Posterior cingulate gyrus (tissue), 11 donors: ENCODE data around the gene C10orf143.

Source experiments
- DNase-seq, 10 donors: peaks; one replicate each; pipeline versions ENCODE4 v3.0.0 to v3.0.0-alpha.2; 2020 to 2021; ENCODE audit warnings: mixed read lengths in 3 of 10
- intact Hi-C: fragments of 100-400 bp; cut with DNase I; formaldehyde crosslinking; loops from one replicate; pipeline ENCODE4 v1.15.1; 2023

Gene C10orf143

DNA sequence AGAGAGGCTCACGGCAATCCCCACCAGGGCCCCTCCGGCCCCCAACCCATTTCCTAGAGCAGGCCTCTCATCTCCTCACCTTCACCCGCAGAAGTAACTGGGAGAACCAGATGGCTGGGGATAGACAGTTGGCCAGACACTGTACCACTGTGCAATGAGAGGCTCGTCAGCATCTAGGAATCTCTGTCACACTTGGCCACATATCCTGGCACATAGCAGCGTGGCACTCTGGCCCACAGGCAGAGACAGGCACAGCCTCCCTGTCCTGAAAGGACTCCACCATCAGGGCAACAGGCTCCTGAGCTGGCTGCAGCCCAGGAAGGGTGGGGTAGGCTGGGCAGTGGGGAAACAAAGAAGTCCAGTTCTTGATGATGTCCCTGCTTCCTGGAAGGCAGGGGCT, 45.8 kb downstream of the C10orf143 start:
- intact Hi-C loops: no loop called here
- no peak for DNase-seq

DNA sequence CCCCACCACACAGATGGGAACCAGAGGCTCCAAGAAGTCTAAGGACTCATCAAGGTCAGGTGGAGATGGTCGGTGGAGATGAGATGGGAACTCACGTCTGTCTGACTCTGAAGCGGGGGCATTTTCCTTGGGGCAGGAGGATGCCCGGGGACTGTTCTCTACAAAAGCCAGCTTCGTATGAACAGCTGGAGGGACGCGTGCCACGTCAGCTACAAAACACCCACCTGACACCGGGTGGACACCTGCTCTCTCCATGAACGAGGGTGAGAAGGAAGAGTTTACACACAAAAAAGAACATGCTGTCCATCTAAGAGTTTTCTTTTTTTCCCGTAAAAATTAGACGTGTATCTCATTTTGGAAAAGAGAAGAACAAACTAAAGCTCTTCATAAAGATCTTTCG, 47.7 kb downstream of the C10orf143 start:
- peak in 1 of 10 donors; percentile 52 for DNase-seq
- intact Hi-C loops: no loop called here

DNA sequence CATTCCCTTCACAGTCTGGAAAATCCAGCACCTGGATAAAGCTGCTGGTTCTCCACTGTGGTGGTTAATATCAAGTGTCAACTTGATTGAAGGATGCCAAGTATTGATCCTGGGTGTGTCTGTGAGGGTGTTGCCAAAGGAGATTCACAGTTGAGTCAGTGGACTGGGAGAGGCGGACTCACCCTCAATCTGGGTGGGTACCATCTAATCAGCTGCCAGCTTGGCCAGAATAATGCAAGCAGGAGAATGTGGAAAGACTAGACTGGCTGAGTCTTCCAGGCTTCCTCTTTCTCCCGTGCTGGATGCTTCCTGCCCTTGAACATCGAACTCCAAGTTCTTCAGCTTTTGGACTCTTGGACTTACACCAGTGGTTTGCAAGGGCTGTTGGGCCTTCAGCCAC, 48.4 kb downstream of the C10orf143 start:
- no peak for DNase-seq
- intact Hi-C loops: no loop called here

DNA sequence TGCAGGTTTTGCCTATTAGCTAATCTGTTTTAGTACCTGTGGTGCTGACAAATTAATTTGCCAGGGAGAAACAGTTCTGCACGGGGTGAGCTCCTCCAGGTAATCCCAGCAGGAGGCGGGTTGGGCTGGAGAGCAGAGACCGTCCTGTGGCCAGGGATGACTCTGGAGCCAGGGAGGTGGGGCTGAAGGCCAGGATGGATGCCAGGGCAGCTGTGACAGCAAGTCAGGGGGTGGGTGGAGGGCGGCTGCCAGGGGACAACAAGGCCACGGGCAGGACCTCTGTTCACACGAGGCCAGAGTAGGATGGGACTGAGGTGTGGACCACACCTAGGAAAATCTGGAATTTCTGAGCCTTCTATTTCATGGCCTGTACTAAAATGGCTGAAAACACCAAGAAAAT, 48.9 kb downstream of the C10orf143 start:
- intact Hi-C loops: no loop called here
- peak in 1 of 10 donors; percentile 50 for DNase-seq

DNA sequence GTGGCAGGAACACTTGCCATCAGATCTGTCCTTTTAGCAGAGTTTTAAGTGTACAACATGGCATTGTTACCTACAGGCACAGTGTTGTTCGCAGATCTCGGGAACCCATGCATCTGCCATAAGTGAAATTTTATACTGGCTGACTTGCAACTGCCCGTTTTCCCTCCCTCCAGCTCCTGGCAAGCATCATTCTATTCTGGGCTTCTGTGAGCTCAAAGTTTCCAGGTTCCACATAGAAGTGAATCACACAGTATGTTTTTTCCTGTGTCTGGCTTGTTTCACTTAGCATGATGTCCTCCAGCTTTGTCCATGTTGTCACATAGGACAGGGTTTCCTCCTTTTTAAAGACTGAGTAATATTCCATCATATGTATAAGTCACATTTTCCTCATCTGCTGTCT, 56.6 kb downstream of the C10orf143 start:
- no peak for DNase-seq
- intact Hi-C loops: no loop called here

DNA sequence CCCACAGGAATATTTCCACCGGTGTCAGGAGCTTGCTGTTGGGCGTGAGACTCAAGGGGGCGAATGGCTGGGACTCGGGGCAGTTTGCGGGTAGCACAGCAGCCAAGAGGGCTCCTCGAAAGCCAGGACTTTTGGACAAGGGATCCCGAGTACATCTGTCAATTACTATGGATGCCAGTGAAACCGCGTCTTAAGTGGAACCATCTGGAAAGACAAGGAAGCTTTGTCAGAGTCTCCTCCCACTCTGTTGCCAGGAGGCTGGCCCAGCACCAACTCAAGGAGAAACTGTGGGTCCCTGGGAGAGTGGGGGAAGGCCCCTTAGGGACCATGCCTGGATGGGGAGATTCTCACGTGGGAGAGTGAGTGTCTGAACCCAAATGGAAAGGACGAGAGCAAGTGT, 57.1 kb downstream of the C10orf143 start:
- intact Hi-C loops: no loop called here
- peak in 1 of 10 donors; percentile 31 for DNase-seq

DNA sequence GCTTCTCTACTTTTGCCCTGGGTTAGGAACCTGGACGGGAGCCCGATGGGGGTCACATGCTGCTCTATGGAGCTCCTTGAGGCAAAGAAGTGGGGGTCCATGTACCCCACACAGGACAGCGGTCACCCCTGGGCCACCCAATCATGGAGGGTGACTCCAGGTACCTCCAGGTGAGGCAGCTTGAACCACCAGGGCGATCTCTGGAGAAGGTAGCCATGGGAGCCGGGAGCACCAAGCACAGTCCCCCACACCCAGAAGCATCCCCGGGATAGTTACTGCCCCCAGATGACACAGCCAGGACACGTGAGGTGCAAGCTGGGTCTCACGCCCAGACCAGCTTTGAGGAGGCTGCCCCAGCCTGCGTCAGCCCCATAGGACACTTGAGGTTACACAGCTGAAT, 58.4 kb downstream of the C10orf143 start:
- no peak for DNase-seq
- intact Hi-C loops: no loop called here

DNA sequence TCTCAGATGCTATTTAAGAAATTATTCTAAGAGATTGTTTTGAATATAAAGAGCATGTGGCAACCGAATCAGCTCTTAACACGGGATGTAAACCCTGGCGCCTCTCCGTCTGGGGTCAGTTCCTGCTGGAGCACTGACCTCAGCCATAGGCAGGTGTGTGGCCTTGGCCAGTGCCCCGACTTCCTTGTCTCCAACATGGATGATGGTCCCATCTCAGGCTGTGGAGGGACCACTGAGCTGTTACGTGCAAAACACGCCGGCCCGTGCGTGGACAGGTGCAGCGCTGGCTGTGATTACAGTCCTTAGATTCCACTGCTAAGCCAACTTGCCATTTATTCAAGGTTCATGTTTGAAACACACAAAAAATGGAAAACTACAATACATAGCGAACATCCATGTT, 59.9 kb downstream of the C10orf143 start:
- DNase-seq: peak in 2 of 10 donors; percentile 50 to 53
- intact Hi-C loops: no loop called here

DNA sequence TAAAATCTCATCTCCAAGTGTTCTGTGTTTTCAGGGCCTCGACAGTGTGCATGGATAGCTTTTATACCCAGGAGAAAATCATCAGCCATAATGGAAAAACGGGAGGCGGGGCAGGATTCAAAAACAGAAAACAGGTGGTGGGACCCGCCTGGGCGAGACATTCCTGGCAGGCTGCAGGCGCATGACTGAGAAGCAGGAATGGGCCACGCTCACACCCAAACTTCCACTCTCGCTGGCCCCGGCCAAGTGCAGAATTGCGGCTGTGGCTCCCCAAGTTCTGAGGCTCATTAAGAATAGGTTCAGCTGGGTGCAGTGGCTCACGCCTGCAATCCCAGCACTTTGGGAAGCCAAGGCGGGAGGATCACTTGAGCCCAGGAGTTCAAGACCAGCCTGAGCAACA, 60.6 kb downstream of the C10orf143 start:
- peak in 3 of 10 donors; percentile 29 to 73 (median 65) for DNase-seq
- intact Hi-C loops: no loop called here

DNA sequence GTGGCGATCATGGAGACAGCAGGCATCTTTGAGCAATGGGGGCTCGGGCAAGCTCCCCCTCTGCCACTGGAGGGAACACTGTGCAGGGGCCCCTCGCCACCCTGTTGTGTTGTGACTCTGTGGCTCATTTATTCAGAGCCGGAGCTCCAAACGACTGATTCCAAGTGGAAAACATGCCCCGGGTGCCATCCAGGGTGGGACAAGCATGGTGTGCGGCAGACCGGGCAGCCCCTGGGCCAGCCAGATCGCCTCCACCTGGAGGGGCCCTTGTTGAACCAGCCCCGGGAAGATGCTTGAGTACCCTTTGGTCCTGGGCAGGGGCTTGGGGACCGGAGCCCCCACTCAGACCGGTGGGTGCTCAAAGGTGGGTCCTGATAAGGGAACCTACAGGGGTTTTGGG, 61.4 kb downstream of the C10orf143 start:
- intact Hi-C loops: no loop called here
- DNase-seq: peak in 3 of 10 donors; percentile 43 to 78 (median 55)

DNA sequence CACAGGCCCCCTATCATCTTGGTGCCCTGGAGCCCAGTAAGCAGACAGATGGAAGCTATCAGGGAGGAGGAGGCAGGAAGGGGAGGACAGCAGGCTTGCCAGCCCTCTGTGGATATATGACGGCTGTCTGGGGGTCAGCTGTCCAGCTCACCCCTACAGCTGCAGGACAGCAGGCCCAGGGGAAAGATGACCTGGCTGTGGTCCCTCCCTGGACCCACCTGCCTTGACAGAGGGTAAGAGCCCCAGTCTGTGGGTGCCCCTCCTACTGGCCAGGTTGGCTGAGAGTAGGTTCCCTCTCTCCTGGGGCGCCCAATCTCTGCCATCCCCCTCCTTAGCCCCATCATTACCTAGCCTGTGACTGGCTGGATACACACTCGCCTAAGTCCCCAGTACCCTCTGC, 62.5 kb downstream of the C10orf143 start:
- peak in 2 of 10 donors; percentile 47 to 59 for DNase-seq
- intact Hi-C loops: no loop called here

DNA sequence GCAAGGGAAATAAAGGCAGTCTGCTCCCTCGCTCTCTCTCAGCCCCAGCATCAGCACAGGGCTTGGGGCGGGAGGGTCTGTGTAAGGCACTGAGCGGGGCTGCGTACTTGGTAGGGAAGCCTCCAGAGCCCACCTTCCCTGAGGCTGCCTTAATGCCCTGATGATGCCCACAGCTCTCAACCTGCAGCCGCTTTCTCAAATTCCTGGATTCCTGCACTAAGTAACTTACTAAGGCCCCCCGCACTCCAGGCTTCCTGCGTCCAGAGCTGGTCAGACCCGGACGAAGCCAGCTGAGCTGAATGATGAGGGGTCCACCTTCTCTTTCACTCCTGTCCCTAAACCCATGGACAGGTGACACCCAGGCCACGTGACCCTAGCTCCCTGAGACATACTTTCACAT, 63.3 kb downstream of the C10orf143 start:
- DNase-seq: peak in 3 of 10 donors; percentile 40 to 52 (median 48)
- intact Hi-C loops: no loop called here

DNA sequence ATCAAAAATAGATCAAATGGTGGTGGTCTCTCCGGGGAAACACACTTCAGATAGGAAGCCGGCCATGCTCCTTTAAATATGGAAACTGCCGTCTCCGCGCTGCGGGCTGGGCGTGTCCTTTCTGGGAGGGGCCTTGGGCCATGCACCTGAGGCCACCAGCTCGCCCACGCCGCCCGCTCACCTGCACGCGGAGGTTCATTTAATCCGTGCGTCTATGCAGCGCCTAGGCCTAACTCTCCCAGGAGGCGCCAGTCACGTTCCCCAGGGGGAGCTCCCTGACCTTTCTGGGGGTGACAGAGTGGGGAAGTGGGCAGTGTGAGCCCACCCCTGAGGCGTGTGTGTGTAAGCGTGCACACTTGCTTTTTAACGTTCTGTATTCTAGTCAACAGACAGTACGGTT, 64.0 kb downstream of the C10orf143 start:
- peak in 1 of 10 donors; percentile 46 for DNase-seq
- intact Hi-C loops: no loop called here

DNA sequence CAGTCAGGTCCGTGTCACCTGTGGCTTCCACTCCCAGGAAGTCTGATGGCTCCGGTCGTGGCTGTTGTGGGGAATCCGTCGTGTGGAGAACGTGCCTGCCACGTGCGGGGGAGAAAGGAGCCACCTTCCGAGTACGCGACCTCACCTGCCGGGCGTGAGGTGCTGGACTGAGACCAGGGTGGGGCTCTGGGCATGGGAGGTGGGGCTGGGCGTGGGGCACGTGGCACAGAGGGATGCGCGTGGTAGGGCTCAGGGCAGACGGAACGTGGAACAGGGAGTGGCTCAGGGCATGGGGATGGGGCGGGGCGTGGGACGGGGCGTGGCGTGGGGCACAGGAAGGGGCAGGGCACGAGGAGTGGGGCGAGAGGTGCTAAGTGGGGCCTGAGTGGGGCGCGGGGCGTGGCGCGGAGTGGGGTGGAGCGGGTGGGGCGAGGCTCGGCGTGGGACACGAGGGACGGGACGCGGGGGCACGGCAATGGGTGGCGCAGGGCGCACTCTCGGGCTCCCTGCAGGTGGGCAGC, 64.8 kb downstream of the C10orf143 start:
- intact Hi-C loops: no loop called here
- peak in 2 of 10 donors; percentile 54 to 79 for DNase-seq

DNA sequence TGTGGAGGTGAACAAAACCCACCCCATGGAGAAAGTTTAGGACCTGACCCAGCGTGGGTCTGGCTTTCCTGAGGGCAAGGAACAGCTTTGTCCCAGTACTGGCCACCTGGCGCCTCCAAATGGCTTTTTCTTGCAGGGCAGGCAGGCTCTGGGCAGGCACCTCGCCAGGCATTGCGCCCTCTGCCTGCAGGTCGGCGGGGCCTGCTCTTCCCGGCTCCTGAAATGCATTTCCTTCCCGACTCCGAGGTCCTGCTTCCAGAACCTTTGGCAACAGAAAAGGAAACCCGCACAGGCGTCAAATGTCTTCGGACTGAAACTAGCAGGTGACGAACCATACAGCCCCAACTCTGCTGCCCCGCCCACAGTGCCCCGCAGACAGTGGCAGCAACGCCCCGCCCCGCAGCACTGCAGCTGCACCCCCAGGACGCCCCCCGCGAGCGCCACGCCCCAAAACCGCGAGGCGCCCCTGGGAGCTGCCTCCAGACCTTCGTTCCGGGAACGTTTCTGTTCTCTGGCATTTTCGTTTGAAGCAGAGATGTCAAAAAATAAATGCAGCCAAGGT, 65.5 kb downstream of the C10orf143 start:
- intact Hi-C loops: no loop called here
- no peak for DNase-seq

DNA sequence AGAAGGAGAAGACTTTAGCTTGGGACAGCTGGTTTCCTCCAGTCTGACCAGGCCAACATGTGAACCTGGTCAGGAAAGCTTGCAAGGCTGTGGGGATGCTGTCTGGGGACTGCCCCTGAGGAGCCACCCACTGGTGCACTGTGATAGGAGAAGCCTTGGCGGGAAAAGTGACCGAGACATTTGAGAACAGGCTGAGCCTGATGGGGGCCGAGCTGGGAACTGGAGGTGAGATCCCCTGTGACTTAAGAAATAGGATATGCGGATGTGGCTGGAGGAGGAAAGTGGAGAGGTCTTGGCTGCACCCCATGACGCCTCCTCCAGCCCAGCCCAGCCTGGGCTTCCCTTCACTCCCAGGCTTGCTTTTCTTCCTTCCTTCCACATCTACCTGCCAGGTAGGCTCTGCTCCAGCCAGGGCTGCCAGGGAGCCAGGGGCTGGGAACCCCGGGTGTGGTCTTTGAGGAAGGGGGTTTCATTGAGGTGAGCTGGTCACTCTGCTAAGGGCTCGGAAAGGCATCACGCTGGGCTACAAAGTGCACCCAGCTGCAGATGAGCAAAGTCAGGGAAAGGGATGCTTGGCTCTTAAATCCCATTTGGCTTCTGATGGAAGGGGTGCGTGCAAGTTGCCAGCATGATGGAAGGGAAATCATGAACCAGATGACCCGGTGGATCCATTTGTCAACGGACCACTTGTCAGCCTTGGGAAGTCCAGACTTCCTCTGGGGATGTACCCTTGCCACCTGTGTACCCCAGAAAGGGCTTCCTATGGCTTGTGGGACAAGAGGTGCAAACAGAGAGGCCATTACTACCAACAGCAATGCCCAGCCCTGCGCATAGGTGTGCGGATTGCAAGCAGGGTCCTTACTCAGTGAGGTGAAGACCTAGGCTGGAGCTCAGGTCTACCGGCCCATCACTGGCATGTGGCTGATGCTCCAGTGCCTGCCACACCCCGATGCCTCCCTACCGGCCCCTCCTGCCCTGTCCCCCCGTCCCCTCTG, 66.3 kb downstream of the C10orf143 start:
- intact Hi-C loops: no loop called here
- peak in 1 of 10 donors; percentile 72 for DNase-seq

DNA sequence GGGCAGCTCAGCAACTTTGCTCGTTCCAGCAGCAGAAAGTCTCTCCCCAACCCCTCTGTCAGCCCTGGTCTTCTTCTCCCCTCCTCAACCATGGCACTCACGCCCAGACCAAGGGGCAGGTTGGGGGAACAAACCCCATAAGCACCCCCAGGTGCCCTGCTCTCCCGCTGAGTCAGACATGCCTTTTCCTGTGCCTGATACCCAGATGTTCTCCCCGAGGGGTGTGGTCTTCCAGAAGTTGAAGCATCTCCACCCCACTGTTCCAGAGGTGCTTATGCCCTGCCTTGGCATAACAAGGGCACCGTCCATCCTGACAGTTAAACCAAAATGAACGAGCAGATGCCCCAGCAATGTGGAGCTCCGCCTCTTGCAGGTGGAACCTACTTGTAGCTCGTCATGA, 67.1 kb downstream of the C10orf143 start:
- peak in 1 of 10 donors; percentile 42 for DNase-seq
- intact Hi-C loops: no loop called here

DNA sequence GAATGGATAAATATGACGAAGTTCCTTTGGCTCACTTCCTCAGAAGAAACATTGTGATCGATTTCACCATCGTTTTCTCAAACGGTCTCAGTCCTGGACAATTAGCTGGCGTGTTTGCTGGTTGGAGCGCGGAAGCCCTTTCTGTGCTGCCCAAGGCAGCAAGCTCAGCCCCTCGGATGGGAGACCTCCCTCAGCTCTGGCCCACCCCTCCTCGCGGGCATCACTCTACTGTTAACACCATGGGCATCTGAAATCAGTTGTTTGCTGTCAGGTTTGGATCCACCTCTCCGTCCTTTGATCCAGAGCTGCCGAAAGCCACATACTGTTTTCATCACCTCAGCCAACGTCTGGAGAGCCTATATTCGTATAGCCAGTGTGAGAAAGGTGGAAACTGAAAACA, 68.2 kb downstream of the C10orf143 start:
- intact Hi-C loops: no loop called here
- DNase-seq: peak in 1 of 10 donors; percentile 53

DNA sequence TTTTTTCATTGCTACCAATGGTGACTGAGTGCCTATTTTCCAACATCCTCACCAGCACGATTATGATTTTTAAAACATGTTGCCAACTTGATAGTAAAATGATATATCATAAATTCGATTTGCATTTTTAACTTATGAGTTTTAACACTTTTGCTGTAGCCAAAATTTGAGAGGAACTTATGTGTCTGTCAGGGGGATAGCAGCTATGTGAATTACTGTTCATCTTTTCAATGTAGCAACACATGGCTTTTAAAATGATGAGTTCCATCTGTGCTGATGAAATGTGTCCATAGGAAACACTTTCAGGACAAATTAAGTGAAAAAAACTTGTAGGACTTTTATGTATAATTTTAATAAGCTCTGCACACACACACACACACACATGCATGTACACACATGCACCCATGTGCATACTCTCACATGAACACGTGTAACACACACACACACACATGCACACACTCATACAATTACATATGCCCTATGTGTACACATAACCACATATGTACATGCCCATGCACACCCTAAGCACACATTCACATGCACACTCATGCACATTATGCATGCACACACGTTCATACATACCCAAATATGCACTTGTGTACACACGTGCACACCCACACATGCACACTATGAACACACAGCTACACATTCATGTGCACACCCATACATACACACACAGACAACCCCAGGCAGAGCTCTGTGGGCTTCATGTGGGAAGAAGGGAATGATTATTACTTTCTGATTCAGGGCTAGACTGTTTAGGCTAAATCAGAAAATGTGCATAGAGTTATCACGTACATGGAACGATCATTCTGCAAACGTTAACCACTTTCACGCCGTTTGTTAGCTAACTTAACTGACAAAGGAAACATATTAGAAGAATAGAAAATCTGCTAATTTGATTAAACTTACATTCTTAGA, 68.9 kb downstream of the C10orf143 start:
- intact Hi-C loops: no loop called here
- DNase-seq: no peak

DNA sequence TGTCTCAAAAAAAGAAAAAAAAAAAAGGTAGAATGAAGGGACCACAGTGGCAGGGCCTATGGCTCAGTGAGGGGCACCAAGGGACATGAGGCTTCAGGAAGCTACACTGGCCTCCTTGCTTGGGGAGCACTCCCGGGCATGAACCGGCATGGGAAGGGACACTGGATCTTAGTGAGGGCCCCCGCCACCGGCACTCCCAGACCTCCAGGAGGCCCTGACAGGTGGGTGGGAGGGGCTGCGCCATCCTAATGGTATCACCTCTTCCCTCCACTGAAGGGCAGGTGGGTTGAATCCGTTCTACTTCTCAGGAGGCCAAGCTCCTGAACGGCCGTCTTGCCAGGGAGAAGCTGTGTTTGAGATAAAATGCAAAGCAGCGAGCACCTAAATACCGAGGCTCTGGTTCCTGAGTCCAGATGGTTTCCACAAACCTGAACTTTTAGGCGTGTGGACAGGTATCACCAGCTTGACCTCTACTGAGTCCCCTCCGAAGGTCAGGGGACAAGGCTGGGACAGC, 69.8 kb downstream of the C10orf143 start:
- intact Hi-C loops: no loop called here
- peak in 1 of 10 donors; percentile 54 for DNase-seq
